ENCODE measurements around the gene PLS1. TPM values are rescaled to one million over a fixed set of nuclear protein-coding genes. Genes with fewer than 3 reads are reported as not detected.

The PLS1 gene
- polyA plus RNA-seq, 1 of the 3 experiments (the other 2 are of a cell fraction): 2.9 TPM

DNA sequence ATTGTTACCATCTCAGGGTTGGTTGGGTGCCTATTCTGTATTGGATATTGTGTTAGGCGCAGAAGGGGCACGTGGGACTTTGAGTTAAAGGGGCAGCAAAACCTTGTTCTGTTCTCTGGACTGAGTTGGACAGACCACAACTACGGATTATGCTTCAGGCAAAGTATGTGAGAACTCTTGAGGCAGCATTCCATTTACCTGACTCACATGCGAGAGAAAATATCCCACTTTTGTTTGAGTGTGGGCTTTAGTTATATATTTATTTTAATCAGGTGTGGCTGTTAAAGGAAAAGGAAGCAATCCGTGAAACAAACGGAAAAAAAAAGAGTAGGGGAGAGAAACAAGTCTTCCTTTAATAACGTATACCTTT is 627 bp upstream of the PLS1 start:
- ChIA-PET POLR2A (no interaction called here), CTCF (interaction anchor here (1.5 kb wide), 1 partner anchor 399 kb away, joined by 4 read pairs; no protein-coding TSS in a partner anchor)
- no peaks in the 10 kb centered on the region for H3K9me3 ChIP-seq
- H3K27me3 ChIP-seq (ENCODE audit: insufficient read depth): no peaks in the 10 kb centered on the region
- peak overlapping the region; percentile 92 for H2AFZ ChIP-seq (ENCODE audit: low read depth)
- H4K20me1 ChIP-seq (ENCODE audit: insufficient read depth): no peaks in the 10 kb centered on the region
- H3K4me3 ChIP-seq (ENCODE audit: low read depth in 2 of 2, low read length in 1 of 2): peak overlapping the region; percentile 74 to 76
- WGBS (ENCODE audit: low lambda C conversion rate): 16% methylated on average over 7 of the region's 7 CpGs
- no peak for DNase-seq
- no peaks in the 10 kb centered on the region for H3K79me2 ChIP-seq (ENCODE audit: insufficient read depth)
- H3K9ac ChIP-seq: peak overlapping the region; percentile 73
- H3F3A ChIP-seq (replicated peaks; ENCODE audit: insufficient read depth): peaks cover 10% of the 10 kb centered on the region
- peak overlapping the region; percentile 84 for H3K4me2 ChIP-seq
- no peaks in the 10 kb centered on the region for H3K9me2 ChIP-seq
- H3K4me1 ChIP-seq (ENCODE audit: control insufficient read depth in 1 of 2, insufficient read depth in 2 of 2, low read depth in 1 of 2, low read length in 1 of 2): peaks cover 5 to 7% of the 10 kb centered on the region in 2 experiments; a peak in 3 of 4 replicates
- TF ChIP-seq SIN3A (IDR thresholded peaks at IDR 0.05; ENCODE audit: borderline replicate concordance, low read depth, low read length): no peak
- no peak for TF ChIP-seq RFX5 (IDR thresholded peaks at IDR 0.05; ENCODE audit: low read length)
- TF ChIP-seq NFIC (IDR thresholded peaks at IDR 0.05; ENCODE audit: borderline replicate concordance): no peak
- TF ChIP-seq MXI1 (IDR thresholded peaks at IDR 0.05; ENCODE audit: low read depth, low read length): no peak
- no peak for TF ChIP-seq EP300 (IDR thresholded peaks at IDR 0.05; ENCODE audit: borderline replicate concordance in 1 of 2, low read depth in 1 of 2, low read length in 1 of 2)
- no peak for TF ChIP-seq FOXM1 (IDR thresholded peaks at IDR 0.05; ENCODE audit: low read depth)
- no peak for TF ChIP-seq TCF12 (IDR thresholded peaks at IDR 0.05)
- TF ChIP-seq, protein P1, sequence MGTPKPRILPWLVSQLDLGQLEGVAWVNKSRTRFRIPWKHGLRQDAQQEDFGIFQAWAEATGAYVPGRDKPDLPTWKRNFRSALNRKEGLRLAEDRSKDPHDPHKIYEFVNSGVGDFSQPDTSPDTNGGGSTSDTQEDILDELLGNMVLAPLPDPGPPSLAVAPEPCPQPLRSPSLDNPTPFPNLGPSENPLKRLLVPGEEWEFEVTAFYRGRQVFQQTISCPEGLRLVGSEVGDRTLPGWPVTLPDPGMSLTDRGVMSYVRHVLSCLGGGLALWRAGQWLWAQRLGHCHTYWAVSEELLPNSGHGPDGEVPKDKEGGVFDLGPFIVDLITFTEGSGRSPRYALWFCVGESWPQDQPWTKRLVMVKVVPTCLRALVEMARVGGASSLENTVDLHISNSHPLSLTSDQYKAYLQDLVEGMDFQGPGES (IDR thresholded peaks at IDR 0.05; ENCODE audit: low read depth, low read length): no peak
- TF ChIP-seq SMC3 (IDR thresholded peaks at IDR 0.05; ENCODE audit: low read depth, low read length): no peak
- TF ChIP-seq CHD2 (IDR thresholded peaks at IDR 0.05; ENCODE audit: low read length, partially characterized antibody): no peak
- no peak for TF ChIP-seq EZH2phosphoT487 (IDR thresholded peaks at IDR 0.05; ENCODE audit: borderline replicate concordance, low read depth)
- no peak for TF ChIP-seq TAF1 (IDR thresholded peaks at IDR 0.05; ENCODE audit: borderline replicate concordance, low read depth, low read length)
- TF ChIP-seq, protein P2, sequence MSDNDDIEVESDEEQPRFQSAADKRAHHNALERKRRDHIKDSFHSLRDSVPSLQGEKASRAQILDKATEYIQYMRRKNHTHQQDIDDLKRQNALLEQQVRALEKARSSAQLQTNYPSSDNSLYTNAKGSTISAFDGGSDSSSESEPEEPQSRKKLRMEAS (IDR thresholded peaks at IDR 0.05; ENCODE audit: low read depth): peak; percentile 13; the same call in 1 of the 2 replicates
- TF ChIP-seq TEAD4 (IDR thresholded peaks at IDR 0.05; ENCODE audit: borderline replicate concordance, insufficient read depth): no peak; the same call in 1 of the 2 replicates
- TF ChIP-seq, protein P3, sequence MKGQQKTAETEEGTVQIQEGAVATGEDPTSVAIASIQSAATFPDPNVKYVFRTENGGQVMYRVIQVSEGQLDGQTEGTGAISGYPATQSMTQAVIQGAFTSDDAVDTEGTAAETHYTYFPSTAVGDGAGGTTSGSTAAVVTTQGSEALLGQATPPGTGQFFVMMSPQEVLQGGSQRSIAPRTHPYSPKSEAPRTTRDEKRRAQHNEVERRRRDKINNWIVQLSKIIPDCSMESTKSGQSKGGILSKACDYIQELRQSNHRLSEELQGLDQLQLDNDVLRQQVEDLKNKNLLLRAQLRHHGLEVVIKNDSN (IDR thresholded peaks at IDR 0.05; ENCODE audit: borderline replicate concordance, low read depth): no peak
- TF ChIP-seq ELF1 (IDR thresholded peaks at IDR 0.05): no peak
- TF ChIP-seq GATA2 (CRISPR knock-in tag; IDR thresholded peaks at IDR 0.05): no peak
- TF ChIP-seq RAD21 (IDR thresholded peaks at IDR 0.05; ENCODE audit: low read length): no peak
- TF ChIP-seq FOSL2 (IDR thresholded peaks at IDR 0.05; ENCODE audit: borderline replicate concordance, low read depth): peak; percentile 60; the same call in 1 of the 2 replicates
- peak; percentile 68 for TF ChIP-seq JUND (IDR thresholded peaks at IDR 0.05)
- TF ChIP-seq NRF1 (IDR thresholded peaks at IDR 0.05; ENCODE audit: low read depth, low read length): no peak
- no peak for TF ChIP-seq RXRA (IDR thresholded peaks at IDR 0.05; ENCODE audit: borderline replicate concordance, low read depth)
- TF ChIP-seq, protein P4, sequence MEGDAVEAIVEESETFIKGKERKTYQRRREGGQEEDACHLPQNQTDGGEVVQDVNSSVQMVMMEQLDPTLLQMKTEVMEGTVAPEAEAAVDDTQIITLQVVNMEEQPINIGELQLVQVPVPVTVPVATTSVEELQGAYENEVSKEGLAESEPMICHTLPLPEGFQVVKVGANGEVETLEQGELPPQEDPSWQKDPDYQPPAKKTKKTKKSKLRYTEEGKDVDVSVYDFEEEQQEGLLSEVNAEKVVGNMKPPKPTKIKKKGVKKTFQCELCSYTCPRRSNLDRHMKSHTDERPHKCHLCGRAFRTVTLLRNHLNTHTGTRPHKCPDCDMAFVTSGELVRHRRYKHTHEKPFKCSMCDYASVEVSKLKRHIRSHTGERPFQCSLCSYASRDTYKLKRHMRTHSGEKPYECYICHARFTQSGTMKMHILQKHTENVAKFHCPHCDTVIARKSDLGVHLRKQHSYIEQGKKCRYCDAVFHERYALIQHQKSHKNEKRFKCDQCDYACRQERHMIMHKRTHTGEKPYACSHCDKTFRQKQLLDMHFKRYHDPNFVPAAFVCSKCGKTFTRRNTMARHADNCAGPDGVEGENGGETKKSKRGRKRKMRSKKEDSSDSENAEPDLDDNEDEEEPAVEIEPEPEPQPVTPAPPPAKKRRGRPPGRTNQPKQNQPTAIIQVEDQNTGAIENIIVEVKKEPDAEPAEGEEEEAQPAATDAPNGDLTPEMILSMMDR (IDR thresholded peaks at IDR 0.05): no peak
- no peak for TF ChIP-seq MEF2A (IDR thresholded peaks at IDR 0.05; ENCODE audit: borderline replicate concordance, low read depth)
- TF ChIP-seq, protein P5, sequence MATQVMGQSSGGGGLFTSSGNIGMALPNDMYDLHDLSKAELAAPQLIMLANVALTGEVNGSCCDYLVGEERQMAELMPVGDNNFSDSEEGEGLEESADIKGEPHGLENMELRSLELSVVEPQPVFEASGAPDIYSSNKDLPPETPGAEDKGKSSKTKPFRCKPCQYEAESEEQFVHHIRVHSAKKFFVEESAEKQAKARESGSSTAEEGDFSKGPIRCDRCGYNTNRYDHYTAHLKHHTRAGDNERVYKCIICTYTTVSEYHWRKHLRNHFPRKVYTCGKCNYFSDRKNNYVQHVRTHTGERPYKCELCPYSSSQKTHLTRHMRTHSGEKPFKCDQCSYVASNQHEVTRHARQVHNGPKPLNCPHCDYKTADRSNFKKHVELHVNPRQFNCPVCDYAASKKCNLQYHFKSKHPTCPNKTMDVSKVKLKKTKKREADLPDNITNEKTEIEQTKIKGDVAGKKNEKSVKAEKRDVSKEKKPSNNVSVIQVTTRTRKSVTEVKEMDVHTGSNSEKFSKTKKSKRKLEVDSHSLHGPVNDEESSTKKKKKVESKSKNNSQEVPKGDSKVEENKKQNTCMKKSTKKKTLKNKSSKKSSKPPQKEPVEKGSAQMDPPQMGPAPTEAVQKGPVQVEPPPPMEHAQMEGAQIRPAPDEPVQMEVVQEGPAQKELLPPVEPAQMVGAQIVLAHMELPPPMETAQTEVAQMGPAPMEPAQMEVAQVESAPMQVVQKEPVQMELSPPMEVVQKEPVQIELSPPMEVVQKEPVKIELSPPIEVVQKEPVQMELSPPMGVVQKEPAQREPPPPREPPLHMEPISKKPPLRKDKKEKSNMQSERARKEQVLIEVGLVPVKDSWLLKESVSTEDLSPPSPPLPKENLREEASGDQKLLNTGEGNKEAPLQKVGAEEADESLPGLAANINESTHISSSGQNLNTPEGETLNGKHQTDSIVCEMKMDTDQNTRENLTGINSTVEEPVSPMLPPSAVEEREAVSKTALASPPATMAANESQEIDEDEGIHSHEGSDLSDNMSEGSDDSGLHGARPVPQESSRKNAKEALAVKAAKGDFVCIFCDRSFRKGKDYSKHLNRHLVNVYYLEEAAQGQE (IDR thresholded peaks at IDR 0.05; ENCODE audit: low read depth, low read length): no peak
- no peak for TF ChIP-seq RCOR1 (IDR thresholded peaks at IDR 0.05; ENCODE audit: low read length)
- TF ChIP-seq GABPA (IDR thresholded peaks at IDR 0.05; ENCODE audit: low read depth): no peak
- peak overlapping the region; percentile 77 to 80 for H3K27ac ChIP-seq (ENCODE audit: low read depth in 2 of 2, low read length in 1 of 2)
- H3K36me3 ChIP-seq (replicated peaks in 1 of 2; ENCODE audit: control insufficient read depth in 1 of 2, insufficient read depth in 2 of 2, low read length in 1 of 2): no peaks in the 10 kb centered on the region

Data from SK-N-SH (cell line).